Fibroblast of mammary gland (primary cell): ENCODE measurements around the gene FBRSL1.
A peak's percentile ranks its signal among the peaks of the same experiment; 100 is the strongest.

ENCODE experiments used
- DNase-seq: peaks from one replicate; pipeline ENCODE4 v3.0.0-alpha.2; 2010; ENCODE audit warnings: low read depth
- H3K4me3 ChIP-seq: 2 replicates; pipeline ENCODE4 v1.5.1; 2011; ENCODE audit warnings: low read depth, mild to moderate bottlenecking, low read length, moderate library complexity; ENCODE audit not compliant: control insufficient read depth
- TF ChIP-seq, protein P1 (sequence below): conservative IDR thresholded peaks from 2 replicates; pipeline ENCODE4 v1.5.1; 2011; ENCODE audit warnings: low read depth, low read length, inconsistent platforms; ENCODE audit not compliant: control insufficient read depth, insufficient read depth

FBRSL1 gene

DNA sequence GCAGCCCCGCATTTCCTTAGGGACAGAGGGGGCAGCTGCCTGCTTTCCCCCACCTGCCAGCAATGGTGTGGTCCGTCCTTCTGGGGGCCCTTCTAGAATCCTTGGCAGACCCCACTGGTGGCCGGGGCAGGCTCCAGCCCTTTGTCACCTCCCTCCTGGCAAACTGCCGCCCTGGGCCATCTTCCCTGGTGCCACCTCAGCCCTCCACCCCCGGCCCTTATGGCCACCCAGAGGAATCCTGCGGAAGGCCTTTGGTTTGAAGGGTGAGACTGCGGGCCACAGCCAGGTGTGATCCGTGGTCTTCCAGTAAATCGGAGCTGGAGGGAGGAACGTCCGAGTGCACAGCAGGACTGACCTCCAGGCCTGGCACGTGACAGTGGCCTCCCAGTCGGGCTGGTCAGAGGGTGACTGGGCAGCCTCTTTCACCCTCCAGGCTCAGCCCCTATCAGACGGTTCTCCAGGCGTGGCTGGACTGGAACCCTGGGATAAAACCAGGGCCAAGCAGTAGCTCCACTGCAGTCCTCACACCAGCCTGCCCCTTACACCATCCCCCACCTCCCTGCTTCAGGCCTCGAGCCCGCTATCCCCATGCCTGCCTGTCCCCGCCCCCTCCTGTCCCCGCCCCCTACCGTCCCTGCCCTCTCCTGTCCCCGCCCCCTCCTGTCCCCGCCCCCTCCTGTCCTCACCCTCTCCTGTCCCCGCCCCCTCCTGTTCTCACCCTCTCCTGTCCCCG is 12.4 kb downstream of the FBRSL1 start:
- TF ChIP-seq, protein P1, sequence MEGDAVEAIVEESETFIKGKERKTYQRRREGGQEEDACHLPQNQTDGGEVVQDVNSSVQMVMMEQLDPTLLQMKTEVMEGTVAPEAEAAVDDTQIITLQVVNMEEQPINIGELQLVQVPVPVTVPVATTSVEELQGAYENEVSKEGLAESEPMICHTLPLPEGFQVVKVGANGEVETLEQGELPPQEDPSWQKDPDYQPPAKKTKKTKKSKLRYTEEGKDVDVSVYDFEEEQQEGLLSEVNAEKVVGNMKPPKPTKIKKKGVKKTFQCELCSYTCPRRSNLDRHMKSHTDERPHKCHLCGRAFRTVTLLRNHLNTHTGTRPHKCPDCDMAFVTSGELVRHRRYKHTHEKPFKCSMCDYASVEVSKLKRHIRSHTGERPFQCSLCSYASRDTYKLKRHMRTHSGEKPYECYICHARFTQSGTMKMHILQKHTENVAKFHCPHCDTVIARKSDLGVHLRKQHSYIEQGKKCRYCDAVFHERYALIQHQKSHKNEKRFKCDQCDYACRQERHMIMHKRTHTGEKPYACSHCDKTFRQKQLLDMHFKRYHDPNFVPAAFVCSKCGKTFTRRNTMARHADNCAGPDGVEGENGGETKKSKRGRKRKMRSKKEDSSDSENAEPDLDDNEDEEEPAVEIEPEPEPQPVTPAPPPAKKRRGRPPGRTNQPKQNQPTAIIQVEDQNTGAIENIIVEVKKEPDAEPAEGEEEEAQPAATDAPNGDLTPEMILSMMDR, result no peak
- H3K4me3 ChIP-seq, result no peak overlapping the region
- no peak for DNase-seq

DNA sequence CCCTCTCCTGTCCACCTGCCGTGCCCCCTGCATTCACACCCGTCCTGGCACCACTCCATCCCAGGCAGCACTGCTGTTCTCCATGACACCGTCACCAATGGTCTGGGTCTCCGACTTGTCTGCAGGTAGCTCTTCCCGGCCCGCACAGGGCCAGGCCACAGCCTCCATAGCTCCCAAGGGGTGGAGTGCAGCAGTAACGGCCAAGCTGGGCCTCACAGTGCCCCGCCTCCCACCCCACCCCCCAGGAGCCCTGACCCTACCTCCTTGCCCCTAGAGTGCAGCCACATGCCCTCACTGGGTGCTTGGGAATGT is 12.9 kb downstream of the FBRSL1 start:
- no peak for DNase-seq
- H3K4me3 ChIP-seq, result no peak overlapping the region
- TF ChIP-seq, protein P1, result no peak

DNA sequence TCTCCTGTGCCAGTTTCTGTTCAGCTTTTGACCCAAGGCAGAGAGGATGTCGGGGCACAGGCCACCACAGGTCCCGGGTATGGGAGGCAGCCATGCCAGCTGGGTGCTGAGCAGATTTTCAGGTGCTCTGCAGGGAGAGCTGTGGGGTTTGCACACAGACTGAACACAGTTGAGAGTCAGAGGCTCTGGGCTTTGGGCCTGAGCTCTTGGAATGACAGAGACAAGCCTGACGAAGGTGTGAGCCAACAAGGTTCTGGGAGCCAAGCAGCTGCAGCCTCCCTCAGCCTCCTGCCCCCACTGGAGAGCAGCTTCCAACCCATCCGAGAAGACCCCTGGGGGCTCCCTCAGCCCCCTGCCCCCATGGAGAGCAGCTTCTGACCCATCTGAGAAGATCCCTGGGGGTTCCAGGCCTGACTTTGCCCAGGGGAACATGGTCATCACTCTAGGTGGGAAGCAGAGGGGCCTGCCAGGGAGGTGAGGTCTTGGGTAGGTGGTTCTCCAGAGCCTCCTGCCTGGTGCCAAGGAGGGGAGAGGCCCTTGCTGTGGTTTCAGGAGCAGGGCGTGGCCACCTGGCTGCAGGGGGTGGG is 13.8 kb downstream of the FBRSL1 start:
- TF ChIP-seq, protein P1, result no peak

DNA sequence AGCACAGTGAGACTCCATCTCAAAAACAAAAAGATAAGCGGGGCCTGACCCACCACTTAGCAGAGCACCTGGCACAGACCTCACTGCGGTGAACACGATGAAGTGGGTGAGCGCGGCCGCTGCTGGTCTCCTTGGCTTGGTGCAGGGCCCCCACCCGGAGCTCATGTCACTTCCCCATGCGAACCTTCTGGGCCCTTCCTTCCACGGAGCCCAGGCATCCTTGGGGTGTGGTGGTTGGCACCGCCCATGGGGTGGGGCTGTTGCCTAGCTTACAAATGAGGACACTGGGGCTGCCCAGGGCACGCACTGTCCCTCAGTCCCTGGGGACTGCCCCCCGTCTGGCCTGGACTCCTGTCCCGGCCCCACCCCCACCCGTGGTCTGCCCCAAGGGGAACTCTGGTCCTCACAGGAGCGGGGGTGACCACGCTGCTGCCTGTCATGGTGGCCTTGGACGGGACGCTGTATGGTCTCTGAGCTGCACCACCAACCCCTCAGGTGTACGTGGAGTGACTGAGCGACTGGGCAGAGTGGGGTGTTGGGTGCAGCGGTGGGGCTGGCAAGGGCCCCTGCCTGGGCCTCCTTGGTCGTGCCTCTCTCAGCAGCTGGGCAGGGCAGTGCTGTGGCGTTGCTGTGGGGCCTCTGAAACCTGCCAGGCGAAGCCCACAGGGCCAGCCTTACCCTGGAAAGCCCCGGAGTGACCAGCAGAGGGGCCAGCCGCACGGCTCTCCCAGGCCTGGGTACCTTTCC is 15.3 kb downstream of the FBRSL1 start:
- H3K4me3 ChIP-seq, result no peak overlapping the region
- DNase-seq, result no peak
- TF ChIP-seq, protein P1, result no peak

More for the DNA sequence above, 13.8 kb downstream of the FBRSL1 start:
- H3K4me3 ChIP-seq, result no peak overlapping the region
- DNase-seq, result peak; percentile 73

DNA sequence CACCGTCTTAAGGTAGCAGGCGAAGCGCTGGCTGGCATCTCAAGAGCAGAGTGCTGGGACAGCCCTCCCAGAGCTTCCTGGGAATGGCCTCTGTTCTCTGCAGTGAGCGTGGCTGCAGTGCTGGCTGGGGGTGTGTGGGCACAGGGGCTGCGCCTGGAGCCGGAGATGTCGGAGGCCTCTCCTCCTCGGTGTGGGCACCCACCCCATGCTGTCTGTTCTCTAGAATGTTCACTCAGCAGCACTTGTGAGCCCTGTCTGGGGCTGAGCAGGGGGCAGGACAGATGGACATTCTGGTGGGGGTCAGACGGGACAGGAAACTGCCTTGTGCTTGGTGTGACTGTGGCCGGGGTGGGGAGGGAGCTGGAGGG is 15.9 kb downstream of the FBRSL1 start:
- no peak overlapping the region for H3K4me3 ChIP-seq
- DNase-seq, result no peak
- TF ChIP-seq, protein P1, result no peak

DNA sequence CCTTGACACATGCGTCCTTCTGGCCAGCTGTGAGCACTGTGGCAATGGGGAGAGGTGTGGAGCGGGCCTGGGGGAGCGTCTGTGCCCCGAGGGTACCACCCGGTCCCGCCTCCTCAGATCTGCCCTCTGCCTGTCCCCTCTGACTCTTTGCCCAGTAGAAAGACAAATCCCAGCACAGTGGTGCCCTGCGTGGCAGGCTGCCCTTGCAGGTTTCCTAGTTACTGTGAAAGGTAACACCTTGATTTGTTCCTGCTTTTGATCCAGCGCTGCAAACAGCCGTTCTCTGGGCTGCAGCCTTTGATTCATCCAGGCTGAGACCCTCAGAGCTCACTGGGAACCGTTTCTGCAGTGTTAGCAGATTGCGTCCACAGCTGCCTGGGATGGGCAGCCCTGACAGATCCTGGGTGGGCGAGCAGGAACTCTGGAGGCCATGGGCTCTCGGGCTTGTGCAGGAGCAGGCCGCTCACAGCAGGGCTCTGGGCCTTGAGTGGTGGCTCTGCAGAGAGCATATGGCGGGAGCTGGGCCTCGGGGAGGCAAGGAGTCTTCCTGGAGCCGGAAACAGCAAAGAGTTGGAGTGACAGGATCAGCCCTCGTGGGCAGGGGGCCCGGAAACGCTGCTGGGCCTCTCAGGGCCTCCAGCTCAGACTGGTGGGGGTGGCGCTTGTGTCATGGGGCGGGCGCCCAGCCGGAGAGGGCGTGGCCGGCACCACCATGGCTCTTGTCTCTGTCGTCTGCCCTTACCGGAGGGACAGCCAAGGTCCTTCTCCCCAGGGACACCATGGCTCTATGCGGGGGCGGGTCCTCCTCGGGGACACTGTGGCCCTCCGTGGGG is 16.6 kb downstream of the FBRSL1 start:
- TF ChIP-seq, protein P1, result no peak
- DNase-seq, result peak; percentile 64
- H3K4me3 ChIP-seq, result no peak overlapping the region
